ENCODE measurements around the gene MEMO1. TPM values are rescaled to one million over a fixed set of nuclear protein-coding genes. Genes with fewer than 3 reads are reported as not detected.

The MEMO1 gene
- total and polyA plus RNA-seq, 9 of the 15 experiments (the other 6 are each of a cell fraction or from before 2014, with no cell fraction given): 22.1 to 87.7 (median 61.2) TPM

- DNase-seq (ENCODE audit: extremely low read depth in 1 of 4, low spot score in 3 of 4): no peak
- Histone ChIP-seq H3K9me1 (ENCODE audit: control insufficient read depth, insufficient read depth, low read length) (no peaks in the 10 kb centered on the region), H3K27ac (ENCODE audit: extremely low read depth, low read depth, low read length) (peak overlapping the region; percentile 30; the same call in 1 of the 3 replicates), H3K9me3 (replicated peaks; ENCODE audit: control insufficient read depth, insufficient read depth, low read depth, low read length) (no peaks in the 10 kb centered on the region), H3K9ac (ENCODE audit: insufficient read depth in 1 of 2, low read depth in 2 of 2, low read length in 2 of 2) (0 out of 4 replicates have a peak overlapping the region, but pooled peaks of 1 of the 2 experiments have one; percentile 45), H3K79me2 (ENCODE audit: control insufficient read depth, insufficient read depth, low read length) (peaks cover 97% of the 10 kb centered on the region), H3K27me3 (ENCODE audit: control insufficient read depth in 2 of 2, insufficient read depth in 2 of 2, low read length in 2 of 2) (no peaks in the 10 kb centered on the region), H4K20me1 (replicated peaks; ENCODE audit: control insufficient read depth, insufficient read depth, low read length) (no peaks in the 10 kb centered on the region), H3K4me1 (replicated peaks in 1 of 2; ENCODE audit: control insufficient read depth in 2 of 2, insufficient read depth in 2 of 2, low read length in 2 of 2) (peaks cover 6 to 15% of the 10 kb centered on the region in 2 experiments), H3K4me2 (ENCODE audit: insufficient read depth, low read length) (no peak overlapping the region), H2AFZ (ENCODE audit: low read depth, low read length) (no peak overlapping the region), H3K4me3 (no peak overlapping the region), H3K36me3 (ENCODE audit: control insufficient read depth, insufficient read depth, low read length) (peaks cover 4% of the 10 kb centered on the region)
- FAIRE-seq: no peak
- in situ Hi-C loops (cut with MboI): no loop called here
- peak; percentile 25; the same call in 1 of the 3 replicates for ATAC-seq
- intact Hi-C loops (cut with micrococcal nuclease): no loop called here
- BruUV-seq (replicated peaks): no TSS peak
- 64% methylated on average over 2 of the region's 2 CpGs for WGBS (ENCODE audit: insufficient coverage, low coverage, missing lambda C conversion rate)
- ChIA-PET CTCF (ENCODE audit: low intra/inter-chr PET ratio) (no interaction called here), POLR2A (interaction anchor here (0.5 to 1.3 kb wide), 5 partner anchors 9 to 1498 kb away, joined by 3 to 4 read pairs (median 3); no protein-coding TSS in a partner anchor)
- TF ChIP-seq ZNF175 (CRISPR knock-in tag; IDR thresholded peaks at IDR 0.05; ENCODE audit: low read depth): no peak
- no peak for TF ChIP-seq SMAD2 (IDR thresholded peaks at IDR 0.05; ENCODE audit: low read depth, low read length)
- TF ChIP-seq ATF7 (IDR thresholded peaks at IDR 0.05): peak; percentile 27; the same call in 1 of the 2 replicates
- TF ChIP-seq IFI16 (CRISPR knock-in tag; IDR thresholded peaks at IDR 0.05): no peak
- TF ChIP-seq PTRF (tag; IDR thresholded peaks at IDR 0.05): no peak
- TF ChIP-seq HNRNPH1 (optimal IDR thresholded peaks at IDR 0.05; ENCODE audit: low read depth, low read length): no peak
- peak; percentile 89 for TF ChIP-seq ATF3 (IDR thresholded peaks at IDR 0.05)
- no peak for TF ChIP-seq ATF3 (CRISPR knock-in tag; conservative IDR thresholded peaks at IDR 0.05)
- TF ChIP-seq ZNF639 (CRISPR knock-in tag; conservative IDR thresholded peaks at IDR 0.05 in 1 of 2, IDR thresholded peaks at IDR 0.05 in 1 of 2): no peak
- TF ChIP-seq ZNF274 (IDR thresholded peaks at IDR 0.05; ENCODE audit: borderline replicate concordance, low read depth, low read length): no peak
- peak; percentile 62 for TF ChIP-seq MEF2A (IDR thresholded peaks at IDR 0.05; ENCODE audit: control insufficient read depth, low read depth, low read length)
- 0 out of 2 replicates have a peak, but pooled peaks have one; percentile 14 for TF ChIP-seq JUN (IDR thresholded peaks at IDR 0.05; ENCODE audit: borderline replicate concordance, low read depth, low read length)
- no peak for TF ChIP-seq JUN (CRISPR knock-in tag; IDR thresholded peaks at IDR 0.05; ENCODE audit: borderline replicate concordance)
- no peak for TF ChIP-seq GATA2 (CRISPR knock-in tag; IDR thresholded peaks at IDR 0.05)
- no peak for TF ChIP-seq CHAMP1 (IDR thresholded peaks at IDR 0.05)
- TF ChIP-seq RBM25 (IDR thresholded peaks at IDR 0.05; ENCODE audit: low read depth, low read length, severe bottlenecking): no peak
- TF ChIP-seq NRF1 (conservative IDR thresholded peaks at IDR 0.05 in 1 of 2, IDR thresholded peaks at IDR 0.05 in 1 of 2): 0 out of 4 replicates have a peak, but pooled peaks have one; percentile 20 to 29
Measured at GRCh38 chr2:31987454-31988220, 23.2 kb downstream of the MEMO1 start.
